Stimulated activated CD4-positive, alpha-beta T cell treated with anti-CD3 and anti-CD28 coated beads, TNF-alpha, amount 100 ng/mL, for 48 hours (primary cell): ENCODE measurements around the gene RRP7A.
"Not testable (repeated sequence)": the region's sequence is repeated elsewhere in the genome, so short reads cannot be mapped to it uniquely, and the experiment has no call there.

Source experiments
- DNase-seq, 3 donors: peaks; one replicate each; pipeline ENCODE4 v3.0.0-alpha.2; 2020; ENCODE audit warnings: low read depth in 3 of 3

The RRP7A gene

GRCh38 chr22:42536166-42536565 lies 16.6 kb upstream of the RRP7A start:
- no peak for DNase-seq

- DNase-seq, result not testable (repeated sequence)
Measured at GRCh38 chr22:42535082-42535731, 15.6 kb upstream of the RRP7A start.

- DNase-seq, result no peak
Measured at GRCh38 chr22:42533638-42533977, 14.0 kb upstream of the RRP7A start.

- not testable (repeated sequence) for DNase-seq
Measured at GRCh38 chr22:42531401-42532084, 11.9 kb upstream of the RRP7A start.

GRCh38 chr22:42529435-42529834 lies 9.8 kb upstream of the RRP7A start:
- DNase-seq, result not testable (repeated sequence)

- DNase-seq, result no peak
Measured at GRCh38 chr22:42528591-42529307, 9.2 kb upstream of the RRP7A start.

GRCh38 chr22:42522546-42522945 lies 3.0 kb upstream of the RRP7A start:
- no peak for DNase-seq

- DNase-seq, result no peak
Measured at GRCh38 chr22:42521228-42521546, 1.6 kb upstream of the RRP7A start.

GRCh38 chr22:42518638-42519524 lies 715 bp downstream of the RRP7A start:
- not testable (repeated sequence) for DNase-seq

- not testable (repeated sequence) for DNase-seq
Measured at GRCh38 chr22:42517103-42517502, 2.5 kb downstream of the RRP7A start.

GRCh38 chr22:42515896-42516295 lies 3.7 kb downstream of the RRP7A start:
- DNase-seq, result no peak

- not testable (repeated sequence) for DNase-seq
Measured at GRCh38 chr22:42515304-42515703, 4.3 kb downstream of the RRP7A start.

GRCh38 chr22:42514331-42514730 lies 5.3 kb downstream of the RRP7A start:
- not testable (repeated sequence) for DNase-seq

GRCh38 chr22:42512273-42512990 lies 7.2 kb downstream of the RRP7A start:
- not testable (repeated sequence) for DNase-seq

- no peak for DNase-seq
Measured at GRCh38 chr22:42511401-42511891, 8.2 kb downstream of the RRP7A start.

GRCh38 chr22:42509548-42509947 lies 10.0 kb downstream of the RRP7A start:
- DNase-seq, result no peak

GRCh38 chr22:42508975-42509364 lies 10.6 kb downstream of the RRP7A start:
- DNase-seq, result not testable (repeated sequence)

GRCh38 chr22:42508327-42508974 lies 11.1 kb downstream of the RRP7A start:
- not testable (repeated sequence) for DNase-seq

GRCh38 chr22:42500836-42501179 lies 18.8 kb downstream of the RRP7A start:
- DNase-seq, result no peak

- peak; percentile 70 to 83 (median 83) for DNase-seq
Measured at GRCh38 chr22:42500161-42500835, 19.3 kb downstream of the RRP7A start.
